DND-41 (cell line): ENCODE results near the gene NAT10.
"Not testable (repeated sequence)": the region's sequence is repeated elsewhere in the genome, so short reads cannot be mapped to it uniquely, and the experiment has no call there.

ENCODE experiments used
- ATAC-seq: fragments of 200-7000 bp; cut with Tn5 transposase; 3 replicates; pipeline ENCODE4 v1.9.1; 2021; ENCODE audit warnings: low read depth; ENCODE audit not compliant: insufficient read depth
- DNase-seq: peaks from one replicate; pipeline ENCODE4 v3.0.0-alpha.2; 2020
- H2AFZ ChIP-seq: 2 replicates; pipeline ENCODE4 v1.6.0; 2012; ENCODE audit warnings: low read depth, low read length
- H3K27ac ChIP-seq: 2 replicates; pipeline ENCODE4 v1.5.1; 2012; ENCODE audit warnings: low read length, inconsistent platforms
- H3K27me3 ChIP-seq: fragments of 200-600 bp; sonication (generic); 2 replicates; pipeline ENCODE4 v1.6.0; 2012; ENCODE audit warnings: low read length, mild to moderate bottlenecking, inconsistent platforms; ENCODE audit not compliant: insufficient read depth, poor library complexity
- H3K36me3 ChIP-seq: 2 replicates; pipeline ENCODE4 v1.5.1; 2012; ENCODE audit warnings: low read length, inconsistent platforms; ENCODE audit not compliant: insufficient read depth
- H3K4me1 ChIP-seq: 2 replicates; pipeline ENCODE4 v1.5.1; 2012; ENCODE audit warnings: mild to moderate bottlenecking, low read length; ENCODE audit not compliant: insufficient read depth
- H3K4me2 ChIP-seq: 2 replicates; pipeline ENCODE4 v1.6.0; 2012; ENCODE audit warnings: mild to moderate bottlenecking, moderate library complexity, low read length, inconsistent platforms; ENCODE audit not compliant: insufficient read depth
- H3K4me3 ChIP-seq, 2 experiments: fragments of 200-600 bp in 1 of 2; shearing (Covaris generic) in 1 of 2; 2 replicates each; pipeline ENCODE4 v1.5.1; 2012 to 2016; ENCODE audit warnings: inconsistent platforms in 2 of 2, low read length in 2 of 2, mild to moderate bottlenecking in 2 of 2, low read depth in 1 of 2, moderate library complexity in 1 of 2
- H3K79me2 ChIP-seq: 2 replicates; pipeline ENCODE4 v1.6.0; 2012; ENCODE audit warnings: low read length, inconsistent platforms; ENCODE audit not compliant: insufficient read depth
- H3K9ac ChIP-seq: 2 replicates; pipeline ENCODE4 v1.6.0; 2012; ENCODE audit warnings: low read depth, mild to moderate bottlenecking, inconsistent platforms, low read length, moderate library complexity
- H3K9me3 ChIP-seq: 2 replicates; pipeline ENCODE4 v1.5.1; 2012; ENCODE audit warnings: low read length, moderate library complexity, mild to moderate bottlenecking, inconsistent platforms; ENCODE audit not compliant: insufficient read depth, severe bottlenecking
- H4K20me1 ChIP-seq: 2 replicates; pipeline ENCODE4 v1.6.0; 2012; ENCODE audit warnings: low read length; ENCODE audit not compliant: insufficient read depth
- CTCF ChIP-seq: IDR thresholded peaks from 2 replicates; pipeline ENCODE4 v1.5.1; 2012; ENCODE audit warnings: borderline replicate concordance, low read length, moderate library complexity, mild to moderate bottlenecking; ENCODE audit not compliant: poor library complexity, severe bottlenecking; ENCODE audit errors: extremely low read depth
- EZH2 ChIP-seq: IDR thresholded peaks from 3 replicates; pipeline ENCODE4 v1.6.1; 2012; ENCODE audit warnings: borderline replicate concordance, low read depth, mild to moderate bottlenecking, moderate library complexity, low read length, inconsistent platforms; ENCODE audit not compliant: severe bottlenecking

NAT10 gene

GRCh38 chr11:34068111-34068510, 37.3 kb upstream of the NAT10 start:
- ATAC-seq = 0 out of 3 replicates have a peak, but pooled peaks have one; percentile 4
- no peak overlapping the region for H3K27ac ChIP-seq
- peaks cover 100% of the 10 kb centered on the region for H3K79me2 ChIP-seq
- no peak overlapping the region for H3K4me2 ChIP-seq
- no peak for TF ChIP-seq EZH2
- no peak for TF ChIP-seq CTCF
- no peak for DNase-seq
- no peak overlapping the region for H2AFZ ChIP-seq
- H3K9me3 ChIP-seq = no peaks in the 10 kb centered on the region
- H4K20me1 ChIP-seq = peaks cover 91% of the 10 kb centered on the region
- no peak overlapping the region for H3K9ac ChIP-seq
- peaks cover 75% of the 10 kb centered on the region for H3K36me3 ChIP-seq
- no peaks in the 10 kb centered on the region for H3K27me3 ChIP-seq
- no peak overlapping the region for H3K4me3 ChIP-seq
- 0 out of 2 replicates have a peak, but pooled peaks cover 1% of the 10 kb centered on the region for H3K4me1 ChIP-seq

GRCh38 chr11:34071306-34071705, 34.1 kb upstream of the NAT10 start:
- DNase-seq, H3K4me2 ChIP-seq, H2AFZ ChIP-seq, ATAC-seq, H3K27ac ChIP-seq, H3K9me3 ChIP-seq, H3K27me3 ChIP-seq, H3K9ac ChIP-seq, H3K4me3 ChIP-seq, H3K4me1 ChIP-seq: not testable (repeated sequence)
- H3K79me2 ChIP-seq = peaks cover 100% of the 10 kb centered on the region
- H4K20me1 ChIP-seq = peaks cover 87% of the 10 kb centered on the region
- peaks cover 81% of the 10 kb centered on the region for H3K36me3 ChIP-seq

GRCh38 chr11:34072041-34072440, 33.4 kb upstream of the NAT10 start:
- Histone ChIP-seq H4K20me1 (peaks cover 85% of the 10 kb centered on the region), H3K9me3 (no peaks in the 10 kb centered on the region), H3K36me3 (peaks cover 84% of the 10 kb centered on the region), H3K27me3 (no peaks in the 10 kb centered on the region), H3K4me2 (no peak overlapping the region), H3K9ac (no peak overlapping the region), H2AFZ (no peak overlapping the region), H3K79me2 (peaks cover 100% of the 10 kb centered on the region), H3K4me3 (no peak overlapping the region), H3K27ac (no peak overlapping the region), H3K4me1 (no peaks in the 10 kb centered on the region)
- no peak for DNase-seq
- no peak for ATAC-seq
- no peak for TF ChIP-seq CTCF
- TF ChIP-seq EZH2 = no peak

GRCh38 chr11:34072832-34073231, 32.6 kb upstream of the NAT10 start:
- Histone ChIP-seq H3K4me1 (no peaks in the 10 kb centered on the region), H2AFZ (no peak overlapping the region), H3K4me2 (no peak overlapping the region), H3K79me2 (peaks cover 100% of the 10 kb centered on the region), H3K9ac (no peak overlapping the region), H3K27me3 (no peaks in the 10 kb centered on the region), H4K20me1 (peaks cover 80% of the 10 kb centered on the region), H3K27ac (no peak overlapping the region), H3K9me3 (no peaks in the 10 kb centered on the region), H3K36me3 (peaks cover 85% of the 10 kb centered on the region), H3K4me3 (no peak overlapping the region)
- ATAC-seq = no peak
- TF ChIP-seq EZH2 (no peak), CTCF (no peak)
- DNase-seq = no peak
